ENCODE data around the gene PYGL.
"Not testable (repeated sequence)": the region's sequence is repeated elsewhere in the genome, so short reads cannot be mapped to it uniquely, and the experiment has no call there.

The PYGL gene

DNA sequence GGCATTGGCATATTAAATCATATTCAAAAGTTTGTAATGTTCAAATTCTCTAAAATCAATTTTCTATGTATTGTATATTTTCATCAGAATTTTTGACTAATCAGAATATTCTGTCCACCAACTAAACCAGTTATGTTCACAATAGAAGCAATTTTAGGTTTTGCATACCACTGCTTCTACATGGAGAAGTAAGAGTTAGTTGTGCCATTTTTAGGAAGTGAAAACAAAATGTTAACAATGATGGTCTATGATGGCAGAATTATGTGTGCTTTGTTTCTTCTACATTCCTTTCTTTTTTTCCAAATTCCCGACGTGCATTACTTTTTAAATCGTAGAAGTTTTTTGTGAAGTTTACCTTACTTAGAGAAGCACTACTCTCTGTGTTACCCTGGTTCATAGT is 42.9 kb downstream of the PYGL start:
- CTCF ChIA-PET, result no interaction called here
- H3K9me3 ChIP-seq (ENCODE audit: control extremely low read depth in 1 of 5, control insufficient read depth in 4 of 5, insufficient read depth in 2 of 5, low read depth in 1 of 5, low read length in 4 of 5), result peaks cover 0 to 7% (median 0%) of the 10 kb centered on the region in 5 experiments
- no peaks in the 10 kb centered on the region for H3K27me3 ChIP-seq (replicated peaks in 2 of 5; ENCODE audit: control insufficient read depth in 4 of 5, insufficient read depth in 5 of 5, low read length in 4 of 5)
- DNase-seq, result no peak
- H3K27ac ChIP-seq (ENCODE audit: insufficient read depth in 1 of 2, low read depth in 1 of 2, low read length in 2 of 2, poor library complexity in 1 of 2, severe bottlenecking in 2 of 2), result no peak overlapping the region
- no peak overlapping the region for H3K4me3 ChIP-seq (ENCODE audit: control insufficient read depth in 1 of 7, extremely low read depth in 1 of 7, insufficient read depth in 4 of 7, low read depth in 2 of 7, low read length in 6 of 7)
- H3K36me3 ChIP-seq (ENCODE audit: control insufficient read depth in 4 of 4, insufficient read depth in 4 of 4, low read length in 3 of 4), result peaks cover 16 to 46% (median 33%) of the 10 kb centered on the region in 4 experiments
- POLR2A ChIA-PET, result no interaction called here
- WGBS (ENCODE audit: insufficient coverage), result no CpG with 5 or more reads among the region's 3 CpGs
- H3K4me1 ChIP-seq (ENCODE audit: control extremely low read depth in 1 of 4, control insufficient read depth in 4 of 4, insufficient read depth in 4 of 4, low read length in 3 of 4), result no peaks in the 10 kb centered on the region

DNA sequence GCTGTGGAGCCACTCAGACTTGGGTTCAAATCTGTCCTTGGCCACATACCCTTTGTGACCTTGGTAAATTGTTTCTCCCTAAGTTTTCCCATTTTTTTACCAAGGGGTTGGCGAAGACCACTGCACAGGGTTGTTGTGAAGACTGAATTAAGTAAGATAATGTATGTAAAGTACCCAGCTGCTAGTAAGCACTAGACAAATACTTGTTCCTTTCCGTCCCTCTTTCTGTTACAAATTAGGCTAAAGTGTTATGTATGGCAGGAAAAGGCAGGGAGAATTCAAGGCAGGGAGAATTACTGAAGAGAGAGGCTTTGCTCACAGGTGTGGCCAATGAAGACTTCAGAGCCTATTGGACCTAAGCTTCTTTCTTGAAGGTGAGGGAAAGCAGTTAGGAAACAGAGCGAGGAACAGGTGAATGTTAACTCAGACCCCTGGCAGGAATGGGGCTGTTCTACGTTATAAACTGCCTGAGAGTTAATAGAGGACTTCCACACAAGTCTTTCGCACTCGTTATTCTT is 46.6 kb downstream of the PYGL start:
- Histone ChIP-seq H3K4me1 (ENCODE audit: control extremely low read depth in 1 of 4, control insufficient read depth in 4 of 4, insufficient read depth in 4 of 4, low read length in 3 of 4) (no peaks in the 10 kb centered on the region), H3K36me3 (ENCODE audit: control insufficient read depth in 4 of 4, insufficient read depth in 4 of 4, low read length in 3 of 4) (peaks cover 6 to 17% (median 10%) of the 10 kb centered on the region in 4 experiments), H3K27me3 (replicated peaks in 2 of 5; ENCODE audit: control insufficient read depth in 4 of 5, insufficient read depth in 5 of 5, low read length in 4 of 5) (no peaks in the 10 kb centered on the region), H3K4me3 (ENCODE audit: control insufficient read depth in 1 of 7, extremely low read depth in 1 of 7, insufficient read depth in 4 of 7, low read depth in 2 of 7, low read length in 6 of 7) (no peak overlapping the region), H3K9me3 (ENCODE audit: control extremely low read depth in 1 of 5, control insufficient read depth in 4 of 5, insufficient read depth in 2 of 5, low read depth in 1 of 5, low read length in 4 of 5) (no peaks in the 10 kb centered on the region), H3K27ac (ENCODE audit: insufficient read depth in 1 of 2, low read depth in 1 of 2, low read length in 2 of 2, poor library complexity in 1 of 2, severe bottlenecking in 2 of 2) (no peak overlapping the region)
- DNase-seq, result no peak
- POLR2A ChIA-PET, result no interaction called here
- CTCF ChIA-PET, result no interaction called here
- 100% methylated on average over 2 of the region's 6 CpGs for WGBS (ENCODE audit: insufficient coverage)

DNA sequence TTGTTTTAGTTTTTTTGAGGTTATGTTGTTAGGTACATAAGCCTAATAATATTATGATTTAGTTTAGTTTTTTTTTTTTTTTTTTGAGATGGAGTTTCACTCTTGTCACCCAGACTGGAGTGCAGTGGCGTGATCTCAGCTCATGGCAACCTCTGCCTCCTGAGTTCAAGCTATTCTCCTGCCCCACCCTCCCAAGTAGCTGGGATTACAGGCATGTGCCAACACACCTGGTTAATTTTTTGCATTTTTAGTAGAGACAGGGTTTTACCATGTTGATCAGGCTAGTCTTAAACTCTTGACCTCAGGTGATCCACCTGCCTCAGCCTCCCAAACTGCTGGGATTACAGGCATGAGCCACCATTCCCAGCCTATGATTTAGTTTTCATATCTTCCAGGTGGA is 47.3 kb downstream of the PYGL start:
- H3K27ac ChIP-seq (ENCODE audit: insufficient read depth in 1 of 2, low read depth in 1 of 2, low read length in 2 of 2, poor library complexity in 1 of 2, severe bottlenecking in 2 of 2); H3K4me1 ChIP-seq (ENCODE audit: control extremely low read depth in 1 of 4, control insufficient read depth in 4 of 4, insufficient read depth in 4 of 4, low read length in 3 of 4); H3K4me3 ChIP-seq (ENCODE audit: control insufficient read depth in 1 of 7, extremely low read depth in 1 of 7, insufficient read depth in 4 of 7, low read depth in 2 of 7, low read length in 6 of 7); DNase-seq; H3K27me3 ChIP-seq (replicated peaks in 2 of 5; ENCODE audit: control insufficient read depth in 4 of 5, insufficient read depth in 5 of 5, low read length in 4 of 5); POLR2A ChIA-PET; CTCF ChIA-PET; H3K9me3 ChIP-seq (ENCODE audit: control extremely low read depth in 1 of 5, control insufficient read depth in 4 of 5, insufficient read depth in 2 of 5, low read depth in 1 of 5, low read length in 4 of 5): not testable (repeated sequence)
- WGBS (ENCODE audit: insufficient coverage), result 100% methylated on average over 1 of the region's 1 CpG
- H3K36me3 ChIP-seq (ENCODE audit: control insufficient read depth in 4 of 4, insufficient read depth in 4 of 4, low read length in 3 of 4), result peaks cover 4 to 17% (median 5%) of the 10 kb centered on the region in 4 experiments

DNA sequence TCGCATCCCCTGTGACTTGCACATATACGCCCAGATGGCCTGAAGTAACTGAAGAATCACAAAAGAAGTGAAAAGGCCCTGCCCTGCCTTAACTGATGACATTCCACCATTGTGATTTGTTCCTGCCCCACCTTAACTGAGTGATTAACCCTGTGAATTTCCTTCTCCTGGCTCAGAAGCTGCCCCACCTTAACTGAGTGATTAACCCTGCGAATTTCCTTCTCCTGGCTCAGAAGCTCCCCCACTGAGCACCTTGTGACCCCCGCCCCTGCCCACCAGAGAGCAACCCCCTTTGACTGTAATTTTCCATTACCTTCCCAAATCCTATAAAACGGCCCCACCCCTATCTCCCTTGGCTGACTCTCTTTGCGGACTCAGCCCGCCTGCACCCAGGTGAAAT is 47.9 kb downstream of the PYGL start:
- H3K27ac ChIP-seq (ENCODE audit: insufficient read depth in 1 of 2, low read depth in 1 of 2, low read length in 2 of 2, poor library complexity in 1 of 2, severe bottlenecking in 2 of 2); H3K27me3 ChIP-seq (replicated peaks in 2 of 5; ENCODE audit: control insufficient read depth in 4 of 5, insufficient read depth in 5 of 5, low read length in 4 of 5); H3K4me3 ChIP-seq (ENCODE audit: control insufficient read depth in 1 of 7, extremely low read depth in 1 of 7, insufficient read depth in 4 of 7, low read depth in 2 of 7, low read length in 6 of 7); H3K4me1 ChIP-seq (ENCODE audit: control extremely low read depth in 1 of 4, control insufficient read depth in 4 of 4, insufficient read depth in 4 of 4, low read length in 3 of 4); H3K9me3 ChIP-seq (ENCODE audit: control extremely low read depth in 1 of 5, control insufficient read depth in 4 of 5, insufficient read depth in 2 of 5, low read depth in 1 of 5, low read length in 4 of 5); CTCF ChIA-PET; DNase-seq; POLR2A ChIA-PET: not testable (repeated sequence)
- H3K36me3 ChIP-seq (ENCODE audit: control insufficient read depth in 4 of 4, insufficient read depth in 4 of 4, low read length in 3 of 4), result peaks cover 0 to 14% (median 4%) of the 10 kb centered on the region in 4 experiments
- WGBS (ENCODE audit: insufficient coverage), result 100% methylated on average over 2 of the region's 7 CpGs

DNA sequence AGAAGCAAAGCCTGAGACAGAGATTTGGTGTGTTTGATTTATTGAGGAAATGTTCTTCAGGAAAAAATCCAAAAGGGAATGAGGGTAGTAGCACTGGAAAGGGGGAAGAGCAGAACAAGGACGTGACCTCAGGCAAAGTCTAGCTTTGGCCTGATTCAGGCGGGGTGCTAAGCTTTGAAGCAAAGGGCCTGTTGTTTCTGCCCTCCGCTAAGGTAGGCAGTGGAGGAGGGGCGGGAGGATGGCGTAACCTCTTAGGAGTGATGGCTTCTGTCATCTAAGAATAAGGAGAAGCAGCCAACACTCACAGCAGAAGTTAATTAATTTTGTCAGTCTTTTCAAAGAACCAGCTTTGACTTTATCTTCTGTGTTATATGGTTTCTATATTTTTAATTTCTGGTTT is 52.0 kb downstream of the PYGL start:
- H3K9me3 ChIP-seq (ENCODE audit: control extremely low read depth in 1 of 5, control insufficient read depth in 4 of 5, insufficient read depth in 2 of 5, low read depth in 1 of 5, low read length in 4 of 5), result no peaks in the 10 kb centered on the region
- ChIA-PET POLR2A (no interaction called here), CTCF (interaction anchor here (1.2 kb wide), 1 partner anchor 56 kb away, joined by 3 read pairs; no protein-coding TSS in a partner anchor)
- DNase-seq, result no peak
- H3K4me3 ChIP-seq (ENCODE audit: control insufficient read depth in 1 of 7, extremely low read depth in 1 of 7, insufficient read depth in 4 of 7, low read depth in 2 of 7, low read length in 6 of 7), result no peak overlapping the region
- H3K4me1 ChIP-seq (ENCODE audit: control extremely low read depth in 1 of 4, control insufficient read depth in 4 of 4, insufficient read depth in 4 of 4, low read length in 3 of 4), result no peaks in the 10 kb centered on the region
- WGBS (ENCODE audit: insufficient coverage), result 94% methylated on average over 3 of the region's 5 CpGs
- H3K27me3 ChIP-seq (replicated peaks in 2 of 5; ENCODE audit: control insufficient read depth in 4 of 5, insufficient read depth in 5 of 5, low read length in 4 of 5), result no peaks in the 10 kb centered on the region
- H3K36me3 ChIP-seq (ENCODE audit: control insufficient read depth in 4 of 4, insufficient read depth in 4 of 4, low read length in 3 of 4), result no peaks in the 10 kb centered on the region
- no peak overlapping the region for H3K27ac ChIP-seq (ENCODE audit: insufficient read depth in 1 of 2, low read depth in 1 of 2, low read length in 2 of 2, poor library complexity in 1 of 2, severe bottlenecking in 2 of 2)

DNA sequence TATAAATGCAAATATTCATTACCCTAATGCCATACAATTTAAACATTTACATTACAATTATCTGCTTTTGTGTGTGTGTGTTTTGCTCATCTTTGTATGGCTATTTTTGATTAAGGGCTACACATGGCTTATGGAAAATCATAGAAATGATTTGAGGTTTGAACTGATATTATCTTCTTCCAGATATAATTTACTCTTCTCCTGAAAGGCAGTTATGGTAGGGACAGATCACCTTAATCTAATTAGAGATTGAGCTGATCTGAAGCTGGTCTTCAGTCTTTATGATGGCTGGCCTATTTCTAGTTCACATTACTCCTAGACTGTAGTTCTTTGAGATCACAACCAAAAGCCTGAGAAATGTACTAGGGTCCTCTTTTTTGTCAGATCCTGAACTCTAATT is 56.8 kb downstream of the PYGL start:
- ChIA-PET CTCF (no interaction called here), POLR2A (no interaction called here)

DNA sequence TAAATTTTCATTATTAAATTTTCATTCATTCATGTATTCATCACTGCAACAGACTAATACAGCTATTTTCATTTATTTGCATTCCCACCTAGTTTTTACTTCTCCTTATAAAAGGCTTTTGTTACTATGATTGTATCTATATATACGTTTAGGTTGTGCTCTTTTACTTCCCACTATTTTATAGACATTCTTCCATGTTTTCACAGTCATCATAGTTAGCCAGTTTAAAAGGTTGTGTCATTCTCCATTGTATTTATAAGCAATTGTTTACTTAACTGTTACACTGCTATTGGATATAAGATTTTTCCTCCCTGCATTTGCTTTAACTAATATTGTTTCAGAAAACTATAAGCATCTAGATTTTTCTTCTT is 60.5 kb downstream of the PYGL start:
- Histone ChIP-seq H3K9me3 (ENCODE audit: control extremely low read depth in 1 of 5, control insufficient read depth in 4 of 5, insufficient read depth in 2 of 5, low read depth in 1 of 5, low read length in 4 of 5) (no peaks in the 10 kb centered on the region), H3K4me1 (ENCODE audit: control extremely low read depth in 1 of 4, control insufficient read depth in 4 of 4, insufficient read depth in 4 of 4, low read length in 3 of 4) (no peaks in the 10 kb centered on the region), H3K27me3 (replicated peaks in 2 of 5; ENCODE audit: control insufficient read depth in 4 of 5, insufficient read depth in 5 of 5, low read length in 4 of 5) (no peaks in the 10 kb centered on the region), H3K4me3 (ENCODE audit: control insufficient read depth in 1 of 7, extremely low read depth in 1 of 7, insufficient read depth in 4 of 7, low read depth in 2 of 7, low read length in 6 of 7) (no peak overlapping the region), H3K27ac (ENCODE audit: insufficient read depth in 1 of 2, low read depth in 1 of 2, low read length in 2 of 2, poor library complexity in 1 of 2, severe bottlenecking in 2 of 2) (no peak overlapping the region), H3K36me3 (ENCODE audit: control insufficient read depth in 4 of 4, insufficient read depth in 4 of 4, low read length in 3 of 4) (peaks cover 2 to 8% (median 3%) of the 10 kb centered on the region in 4 experiments)
- ChIA-PET CTCF (interaction anchor here (0.8 kb wide), 1 partner anchor 30 kb away, joined by 3 read pairs; no protein-coding TSS in a partner anchor), POLR2A (no interaction called here)
- no peak for DNase-seq
- no CpG with 5 or more reads among the region's 1 CpG for WGBS (ENCODE audit: insufficient coverage)

More for the DNA sequence above, 56.8 kb downstream of the PYGL start:
- no peak for DNase-seq
- Histone ChIP-seq H3K27me3 (replicated peaks in 2 of 5; ENCODE audit: control insufficient read depth in 4 of 5, insufficient read depth in 5 of 5, low read length in 4 of 5) (no peaks in the 10 kb centered on the region), H3K36me3 (ENCODE audit: control insufficient read depth in 4 of 4, insufficient read depth in 4 of 4, low read length in 3 of 4) (peaks cover 0 to 8% (median 2%) of the 10 kb centered on the region in 4 experiments), H3K9me3 (ENCODE audit: control extremely low read depth in 1 of 5, control insufficient read depth in 4 of 5, insufficient read depth in 2 of 5, low read depth in 1 of 5, low read length in 4 of 5) (no peaks in the 10 kb centered on the region), H3K27ac (ENCODE audit: insufficient read depth in 1 of 2, low read depth in 1 of 2, low read length in 2 of 2, poor library complexity in 1 of 2, severe bottlenecking in 2 of 2) (no peak overlapping the region), H3K4me3 (ENCODE audit: control insufficient read depth in 1 of 7, extremely low read depth in 1 of 7, insufficient read depth in 4 of 7, low read depth in 2 of 7, low read length in 6 of 7) (no peak overlapping the region), H3K4me1 (ENCODE audit: control extremely low read depth in 1 of 4, control insufficient read depth in 4 of 4, insufficient read depth in 4 of 4, low read length in 3 of 4) (no peaks in the 10 kb centered on the region)
